ENCODE results near the gene LRRC4C.

The LRRC4C gene

GRCh38 chr11:41459465-41460401, at the start of gene LRRC4C:
LRRC4C (minus strand) TSS chr11:41459652.
- no peak for DNase-seq (ENCODE audit: low read depth)

DNA sequence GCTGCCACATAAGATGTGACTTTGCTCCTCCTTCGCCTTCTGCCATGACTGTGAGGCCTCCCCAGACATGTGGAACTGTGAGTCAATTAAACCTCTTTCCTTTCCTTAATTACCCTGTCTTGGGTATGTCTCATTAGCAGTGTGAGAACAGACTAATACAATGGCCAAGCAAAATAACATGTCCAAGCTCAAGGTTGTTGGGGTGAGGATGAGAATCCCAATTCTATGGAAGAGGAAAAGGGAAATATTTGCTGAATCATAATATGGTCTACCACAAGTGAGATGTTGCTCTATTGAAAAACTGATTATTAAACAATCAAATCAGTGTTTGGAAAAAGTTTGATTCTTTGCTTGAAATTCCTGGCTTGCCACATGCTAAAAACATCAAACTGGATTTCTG, 48.7 kb upstream of the LRRC4C start:
- no peak for DNase-seq (ENCODE audit: low read depth)

GRCh38 chr11:41499429-41499828, 40.0 kb upstream of the LRRC4C start:
- no peak for DNase-seq (ENCODE audit: low read depth)

- DNase-seq (ENCODE audit: low read depth): no peak
Observed at GRCh38 chr11:41498726-41499125, 39.3 kb upstream of the LRRC4C start.

DNA sequence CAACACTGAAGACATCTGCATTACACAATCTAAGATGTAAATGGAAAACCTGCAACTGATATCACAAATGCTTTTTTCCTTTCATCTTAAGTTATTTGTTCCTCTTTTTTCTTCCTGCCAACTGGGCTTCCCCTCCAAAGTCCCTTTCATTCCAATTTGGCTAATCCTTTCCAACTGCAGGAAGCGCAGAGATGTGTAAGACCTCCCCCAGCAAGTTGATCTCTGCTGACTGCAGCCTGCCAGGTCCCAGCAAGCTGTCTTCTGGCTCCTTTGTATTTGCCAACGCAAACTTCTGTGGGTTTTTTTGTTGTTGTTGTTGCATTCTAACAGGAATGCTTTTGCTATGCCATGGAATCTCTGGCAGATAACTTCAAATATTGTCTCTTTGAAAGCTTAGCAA, 38.5 kb upstream of the LRRC4C start:
- DNase-seq (ENCODE audit: low read depth): no peak

DNA sequence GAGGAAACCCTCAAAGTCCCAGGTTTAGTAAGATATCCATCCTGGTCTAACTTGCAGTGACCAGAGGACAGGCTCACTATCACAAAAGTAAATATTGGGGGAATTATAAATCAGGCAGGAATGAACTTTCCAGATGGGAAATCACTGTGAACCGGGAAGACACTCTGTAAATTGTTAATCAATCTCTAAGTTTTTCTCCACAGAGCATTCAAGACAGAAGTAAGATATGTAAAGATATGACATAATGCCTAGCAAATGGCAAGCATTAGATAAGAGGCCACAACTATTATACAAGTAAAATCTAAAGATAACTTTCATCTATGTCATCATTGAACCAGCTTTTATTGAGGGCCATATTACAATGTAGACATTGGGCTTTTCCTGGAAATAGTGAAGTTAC, 35.3 kb upstream of the LRRC4C start:
- DNase-seq (ENCODE audit: low read depth): no peak

- no peak for DNase-seq (ENCODE audit: low read depth)
Observed at GRCh38 chr11:41486424-41486823, 27.0 kb upstream of the LRRC4C start.

DNA sequence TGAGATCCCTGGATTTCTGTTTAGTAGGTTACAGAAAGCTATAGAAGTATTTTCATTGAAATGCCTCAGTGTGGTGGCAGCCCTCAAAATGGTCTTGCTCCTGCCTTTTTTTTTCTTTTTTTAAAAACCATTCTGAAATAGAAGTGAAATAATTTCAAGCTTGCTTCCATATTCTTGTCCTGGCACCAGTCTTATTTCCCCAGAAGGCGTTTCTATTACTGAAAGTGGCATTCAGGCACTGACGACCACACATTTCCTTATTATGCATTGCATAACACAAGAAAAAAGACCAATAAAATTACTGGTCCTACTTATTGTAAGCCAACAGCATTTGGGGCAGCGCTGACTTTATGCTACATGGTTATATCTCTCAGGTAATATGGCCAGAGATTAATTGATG, 24.5 kb upstream of the LRRC4C start:
- no peak for DNase-seq (ENCODE audit: low read depth)

DNA sequence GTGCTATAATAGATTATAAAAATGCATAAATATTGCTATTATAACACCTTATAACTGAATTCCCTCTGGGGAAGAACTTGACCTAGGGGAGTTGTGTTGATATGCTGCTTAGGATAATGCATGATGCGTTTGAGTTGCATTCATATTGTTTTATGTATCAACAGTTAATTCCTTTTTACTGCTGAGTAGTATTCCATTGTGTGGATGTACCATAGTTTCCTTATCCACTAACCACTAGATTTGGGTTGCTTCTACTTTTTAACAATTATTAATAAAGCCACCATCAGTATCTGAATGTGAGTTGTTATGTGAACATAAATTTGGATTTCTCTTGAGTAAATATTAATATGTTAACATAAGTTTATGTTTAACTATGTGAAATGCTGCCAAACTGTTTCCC, 19.7 kb upstream of the LRRC4C start:
- DNase-seq (ENCODE audit: low read depth): no peak

DNA sequence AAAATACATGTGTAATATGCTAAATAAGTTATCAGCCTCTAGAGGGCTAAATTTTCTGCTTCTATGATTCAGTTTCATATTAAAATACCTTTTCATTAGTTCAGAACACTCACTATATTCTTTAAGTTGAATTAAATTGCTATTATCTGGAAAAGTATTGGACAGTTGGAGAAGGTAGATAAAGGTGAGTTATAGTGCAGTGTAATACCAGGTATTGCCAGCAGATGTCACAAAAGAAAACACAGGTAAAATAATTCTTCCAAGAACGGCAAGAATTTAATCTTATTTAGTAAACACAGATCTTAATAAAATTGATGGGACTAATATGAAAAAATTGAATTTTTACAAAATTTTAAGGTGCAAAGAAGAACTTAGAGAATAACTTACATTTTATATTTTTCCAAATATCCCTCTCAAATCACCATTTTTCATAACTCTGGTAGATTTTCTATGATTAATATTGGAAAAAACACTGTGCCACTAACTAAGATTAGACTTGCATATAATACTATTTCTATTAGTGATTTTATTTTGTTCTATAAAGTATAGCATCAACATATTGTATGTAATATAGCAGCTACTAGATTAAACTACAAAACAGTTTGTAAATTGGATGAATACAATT, 1.7 kb upstream of the LRRC4C start:
- peak; percentile 5 for DNase-seq (ENCODE audit: low read depth)

GRCh38 chr11:41458641-41459040, 811 bp downstream of the LRRC4C start:
- DNase-seq (ENCODE audit: low read depth): no peak

- no peak for DNase-seq (ENCODE audit: low read depth)
Observed at GRCh38 chr11:41458154-41458553, 1.3 kb downstream of the LRRC4C start.

- no peak for DNase-seq (ENCODE audit: low read depth)
Observed at GRCh38 chr11:41457216-41458014, 2.0 kb downstream of the LRRC4C start.

DNA sequence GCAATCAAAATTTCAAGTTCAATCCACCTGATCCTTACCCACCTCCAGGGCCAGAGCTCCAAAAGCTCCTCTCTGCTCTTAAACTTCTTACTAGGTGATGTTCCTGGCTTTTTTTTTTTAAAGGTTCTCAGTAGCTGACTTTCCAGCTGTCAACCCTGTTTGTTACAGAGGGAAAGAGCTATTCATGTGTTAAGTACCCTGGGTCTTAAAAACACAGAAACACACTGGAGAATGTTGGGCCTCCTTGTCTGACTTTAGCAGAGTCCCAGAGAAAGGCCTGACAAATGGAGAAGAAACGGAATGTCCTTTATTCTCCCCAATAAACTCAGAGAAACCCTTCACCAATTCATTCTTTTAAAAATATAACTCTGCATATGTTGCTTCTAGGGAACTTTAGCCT, 3.2 kb downstream of the LRRC4C start:
- no peak for DNase-seq (ENCODE audit: low read depth)

DNA sequence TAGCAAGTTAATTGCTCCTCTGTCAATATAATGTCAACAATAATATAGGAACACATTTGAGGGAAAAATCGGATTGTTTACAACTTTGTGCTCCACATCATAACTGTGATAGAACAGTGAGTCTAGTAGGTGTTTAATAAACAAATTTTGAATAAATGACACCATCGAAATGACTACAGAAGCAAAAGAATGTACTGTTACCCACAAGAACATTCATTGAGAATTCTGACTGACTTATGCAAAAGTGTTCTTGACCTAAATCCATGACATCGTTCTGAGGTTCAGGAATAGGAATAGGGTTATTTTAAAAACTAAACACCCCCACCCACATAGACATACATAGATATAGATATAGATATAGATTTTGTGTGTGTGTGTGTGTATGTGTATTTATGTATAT, 8.4 kb downstream of the LRRC4C start:
- DNase-seq (ENCODE audit: low read depth): no peak

DNA sequence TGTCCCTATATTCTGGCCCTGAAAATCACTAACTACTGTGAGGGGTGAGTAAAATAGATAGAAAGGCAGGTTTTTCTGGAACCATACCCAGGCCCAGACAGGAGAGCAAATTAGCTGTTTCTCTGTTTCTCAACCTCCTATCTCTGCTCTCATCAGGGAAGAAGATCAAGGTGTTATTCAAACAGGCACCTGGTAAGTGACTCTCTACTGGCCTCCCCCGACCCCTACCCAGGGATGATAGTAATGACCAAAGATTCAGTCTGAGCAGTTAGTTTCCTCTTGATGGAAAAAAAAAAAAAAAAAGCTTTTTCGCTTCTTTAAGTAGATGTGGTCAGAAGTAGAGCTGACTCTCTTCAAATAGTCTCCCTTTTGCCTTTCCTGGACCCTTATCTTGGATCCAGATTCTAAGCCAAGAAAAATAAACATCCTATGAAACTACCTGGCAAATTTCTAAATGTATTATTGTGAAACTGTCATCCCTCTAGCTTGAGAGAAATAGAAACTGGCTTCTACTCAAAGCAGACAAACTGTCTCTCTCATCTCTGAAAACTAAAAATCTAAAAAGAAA, 9.9 kb downstream of the LRRC4C start:
- no peak for DNase-seq (ENCODE audit: low read depth)

DNA sequence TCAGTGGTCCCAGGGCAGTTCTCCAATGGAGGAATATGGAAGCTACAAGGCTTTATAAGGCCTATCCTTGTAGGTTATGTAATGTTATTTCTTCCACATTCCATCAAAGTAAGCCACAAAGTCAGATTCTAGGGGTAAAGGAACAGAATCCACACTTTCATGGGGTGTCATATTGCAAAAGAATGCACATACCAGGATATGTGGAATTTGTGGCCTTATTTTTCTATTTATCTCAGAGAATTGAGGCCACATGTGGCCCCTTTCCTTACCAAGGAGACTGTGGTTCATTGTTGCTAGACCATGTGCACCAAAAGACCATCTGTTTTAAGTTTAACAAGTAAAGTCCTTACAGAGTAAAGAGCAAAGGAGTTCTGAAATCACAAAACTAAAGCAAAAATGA, 12.9 kb downstream of the LRRC4C start:
- DNase-seq (ENCODE audit: low read depth): no peak

- no peak for DNase-seq (ENCODE audit: low read depth)
Observed at GRCh38 chr11:41446107-41446506, 13.3 kb downstream of the LRRC4C start.

GRCh38 chr11:41437006-41437490, 22.4 kb downstream of the LRRC4C start:
- DNase-seq (ENCODE audit: low read depth): no peak

DNA sequence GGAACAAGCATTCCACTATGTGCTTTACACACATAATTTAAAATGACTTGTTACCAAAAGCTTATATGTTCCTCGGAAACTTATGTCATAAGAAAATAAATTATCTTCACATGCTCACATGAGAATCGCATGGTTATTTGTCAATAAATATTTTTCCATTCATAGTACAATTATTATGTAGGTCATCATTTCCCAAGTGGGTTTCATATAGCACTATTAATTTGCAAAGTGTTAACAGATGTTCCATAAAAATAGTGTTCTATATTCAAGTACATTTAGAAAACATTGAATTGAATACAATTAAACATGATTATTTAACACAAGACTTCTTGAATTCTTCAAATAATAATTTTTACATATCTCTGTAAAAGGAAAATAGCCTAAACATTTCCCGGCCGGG, 23.9 kb downstream of the LRRC4C start:
- DNase-seq (ENCODE audit: low read depth): no peak

DNA sequence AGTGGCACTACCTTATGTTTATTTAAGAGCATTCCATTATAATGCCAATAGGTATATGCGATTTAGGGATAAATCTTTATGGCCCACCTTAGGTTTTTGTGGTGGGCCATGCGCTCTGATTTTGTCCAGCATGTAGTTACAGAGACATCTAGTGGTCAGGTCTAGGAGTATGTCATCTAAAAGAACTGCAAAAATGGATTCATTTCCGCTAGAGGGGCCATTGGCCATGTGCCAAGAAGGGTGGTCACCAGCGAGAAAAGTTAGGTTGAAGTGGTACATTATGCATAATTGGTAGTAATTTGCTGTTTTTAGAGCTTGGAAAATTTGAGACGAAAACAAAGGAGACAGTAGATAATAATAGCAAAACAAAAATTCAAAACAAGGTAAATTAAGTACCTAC, 27.7 kb downstream of the LRRC4C start:
- peak; percentile 0 for DNase-seq (ENCODE audit: low read depth)

GRCh38 chr11:41419901-41420300, 39.6 kb downstream of the LRRC4C start:
- DNase-seq (ENCODE audit: low read depth): no peak

Data from ELR (cell line).